GM23248 (cell line): ENCODE data around the gene AK9. TPM values are rescaled to one million over a fixed set of nuclear protein-coding genes. Genes with fewer than 3 reads are reported as not detected.
A peak's percentile ranks its signal among the peaks of the same experiment; 100 is the strongest.

Source experiments
- DNase-seq: peaks from one replicate; pipeline ENCODE4 v3.0.0-alpha.2; 2015
- H2AFZ ChIP-seq: fragments of 200-600 bp; sonication (generic); 2 replicates; pipeline ENCODE4 v1.6.1; 2016; ENCODE audit warnings: antibody characterized with exemption
- H3F3A ChIP-seq: fragments of 200-600 bp; sonication (generic); 2 replicates; pipeline ENCODE4 v1.6.1; 2016; ENCODE audit warnings: mild to moderate bottlenecking, antibody characterized with exemption, mixed run types; ENCODE audit not compliant: insufficient read depth
- H3K27ac ChIP-seq: fragments of 200-600 bp; sonication (generic); 2 replicates; pipeline ENCODE4 v1.5.1; 2016; ENCODE audit warnings: mild to moderate bottlenecking
- H3K27me3 ChIP-seq: fragments of 200-600 bp; sonication (generic); replicated peaks from 2 replicates; pipeline ENCODE4 v1.6.1; 2016; ENCODE audit warnings: mild to moderate bottlenecking; ENCODE audit not compliant: insufficient read depth
- H3K36me3 ChIP-seq: fragments of 200-600 bp; sonication (generic); 2 replicates; pipeline ENCODE4 v1.6.1; 2016; ENCODE audit warnings: low read depth, mild to moderate bottlenecking
- H3K4me1 ChIP-seq: fragments of 200-600 bp; sonication (generic); 2 replicates; pipeline ENCODE4 v1.6.1; 2016; ENCODE audit warnings: mild to moderate bottlenecking; ENCODE audit not compliant: insufficient read depth
- H3K4me2 ChIP-seq: fragments of 200-600 bp; sonication (generic); one replicate; pipeline ENCODE4 v1.6.1; 2016; ENCODE audit warnings: mild to moderate bottlenecking; ENCODE audit not compliant: unreplicated experiment
- H3K4me3 ChIP-seq: fragments of 200-600 bp; sonication (generic); 2 replicates; pipeline ENCODE4 v1.5.1; 2016; ENCODE audit warnings: mild to moderate bottlenecking
- H3K79me2 ChIP-seq: fragments of 200-600 bp; sonication (generic); 2 replicates; pipeline ENCODE4 v1.6.1; 2016; ENCODE audit warnings: mild to moderate bottlenecking; ENCODE audit not compliant: insufficient read depth
- H3K9ac ChIP-seq: fragments of 200-600 bp; sonication (generic); 2 replicates; pipeline ENCODE4 v1.6.1; 2016; ENCODE audit warnings: mild to moderate bottlenecking
- H3K9me2 ChIP-seq: fragments of 200-600 bp; sonication (generic); 2 replicates; pipeline ENCODE4 v1.6.1; 2016; ENCODE audit warnings: mixed run types, mild to moderate bottlenecking, moderate library complexity; ENCODE audit not compliant: insufficient read depth
- H3K9me3 ChIP-seq: fragments of 200-600 bp; sonication (generic); one replicate; pipeline ENCODE4 v1.6.1; 2017; ENCODE audit warnings: low read depth
- H4K20me1 ChIP-seq: fragments of 200-600 bp; sonication (generic); 2 replicates; pipeline ENCODE4 v1.6.0; 2016; ENCODE audit not compliant: insufficient read depth
- EZH2 ChIP-seq: fragments of 200-600 bp; sonication (generic); IDR thresholded peaks from 2 replicates; pipeline ENCODE4 v1.6.1; 2018; ENCODE audit warnings: antibody characterized with exemption, mild to moderate bottlenecking; ENCODE audit not compliant: insufficient read depth, poor library complexity, severe bottlenecking
- EZH2phosphoT487 ChIP-seq: fragments of 200-600 bp; sonication (generic); IDR thresholded peaks from 2 replicates; pipeline ENCODE4 v1.6.1; 2018; ENCODE audit warnings: antibody characterized with exemption, moderate library complexity, mild to moderate bottlenecking, low read depth; ENCODE audit not compliant: insufficient read depth
- WGBS, 2 experiments: methylation state at CpG; one replicate each; pipeline ENCODE4 v1.1.6; 2015 to 2017; ENCODE audit warnings: low lambda C conversion rate in 2 of 2, low coverage in 1 of 2; ENCODE audit errors: missing lambda C conversion rate in 2 of 2; 5-methylcytosine and 5-hydroxymethylcytosine counted together
- in situ Hi-C: fragments of 300-500 bp; cut with MboI; formaldehyde crosslinking; loops from 2 replicates; pipeline ENCODE4 v1.15.0; 2020
- polyA plus RNA-seq: library from polyadenylated mRNA; unstranded; fragments of >200 nt; fragmentation: Nextera tagmentation; extraction: Ambion mirVana; gene quantifications from 2 replicates; pipeline ENCODE4 v1.2.1, GENCODE V29; 2016
- total RNA-seq: library from RNA; depleted of rRNA; stranded (reverse); fragments of >200 nt; shearing (Covaris generic); gene quantifications from 2 replicates; pipeline ENCODE4 v1.2.3, GENCODE V29; 2014; rRNA removed

The AK9 gene
- total RNA-seq (2.0 and 7.2 TPM in 2 replicates), polyA plus RNA-seq (3.6 and 3.7 TPM in 2 replicates)

DNA sequence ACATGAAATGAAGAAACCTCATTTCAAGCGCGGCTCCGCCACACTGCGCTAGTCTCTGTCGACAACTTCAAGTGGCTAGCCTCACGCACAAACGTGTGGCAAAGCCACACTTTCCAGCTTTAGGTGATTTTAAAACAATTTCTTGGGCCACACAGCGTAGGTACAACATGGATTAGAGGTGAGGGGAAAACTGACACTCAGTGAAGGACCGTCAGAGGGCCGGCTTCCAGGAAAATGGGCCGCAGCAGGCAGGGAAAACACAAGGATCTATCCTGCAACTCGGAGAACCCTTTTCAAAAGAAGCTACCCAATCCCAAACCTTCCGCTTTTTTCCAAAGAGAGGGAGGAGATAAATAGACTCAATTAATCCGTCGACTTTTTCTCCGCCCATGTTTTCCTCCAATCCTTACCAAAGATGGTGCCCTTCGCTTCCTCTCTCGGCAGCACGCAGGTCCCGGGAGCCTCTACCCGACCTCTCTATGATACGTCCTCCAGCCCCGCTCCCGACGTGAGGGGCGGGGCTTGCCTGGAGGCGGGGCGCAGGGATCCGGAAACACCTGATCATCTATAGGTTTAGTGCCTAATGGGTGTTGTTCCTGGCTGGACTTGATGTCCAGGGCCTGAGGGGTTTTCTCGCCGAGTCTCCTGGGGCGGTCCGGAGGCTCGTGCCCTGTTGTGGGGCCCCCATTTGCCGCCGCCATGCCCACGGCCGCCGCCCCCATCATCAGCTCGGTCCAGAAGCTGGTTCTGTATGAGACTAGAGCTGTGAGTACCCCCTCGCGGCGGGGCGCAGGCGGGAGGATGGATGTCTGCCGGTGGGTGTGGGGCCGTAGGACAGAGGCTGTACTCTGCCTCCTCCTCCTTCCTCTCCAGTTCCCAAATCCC, at the start of gene AK9, which contains the start of gene FIG4:
Gene AK9, minus strand, starts transcription at position 466 of the 885 bp plus-strand sequence. CDS start 15,457 bp downstream, outside the sequence.
Gene FIG4, plus strand, starts transcription at position 560 of the 885 bp plus-strand sequence. Its CDS starts 140 bp downstream, at position 700.
- Histone ChIP-seq H3K4me1 (peaks cover 23% of the 10 kb centered on the region), H3K9me2 (no peaks in the 10 kb centered on the region), H3K27ac (peak within 1 kb of the TSS; percentile 67), H2AFZ (peak within 1 kb of the TSS; percentile 99), H3K36me3 (no peaks in the 10 kb centered on the region), H3K9me3 (no peaks in the 10 kb centered on the region), H3F3A (peaks cover 21% of the 10 kb centered on the region), H3K27me3 (no peaks in the 10 kb centered on the region), H3K9ac (peak within 1 kb of the TSS; percentile 82), H3K4me3 (peak within 1 kb of the TSS; percentile 97), H3K79me2 (peaks cover 18% of the 10 kb centered on the region), H4K20me1 (no peaks in the 10 kb centered on the region), H3K4me2 (peak within 1 kb of the TSS; percentile 99)
- 1% methylated on average over 43 to 44 of the region's 47 CpGs for WGBS, 2 experiments
- peak; percentile 97 for DNase-seq
- in situ Hi-C loops, result loop anchor here (10.0 kb wide), 1 partner anchor 166 kb away; no protein-coding TSS in a partner anchor
- TF ChIP-seq EZH2, result no peak
- no peak for TF ChIP-seq EZH2phosphoT487

DNA sequence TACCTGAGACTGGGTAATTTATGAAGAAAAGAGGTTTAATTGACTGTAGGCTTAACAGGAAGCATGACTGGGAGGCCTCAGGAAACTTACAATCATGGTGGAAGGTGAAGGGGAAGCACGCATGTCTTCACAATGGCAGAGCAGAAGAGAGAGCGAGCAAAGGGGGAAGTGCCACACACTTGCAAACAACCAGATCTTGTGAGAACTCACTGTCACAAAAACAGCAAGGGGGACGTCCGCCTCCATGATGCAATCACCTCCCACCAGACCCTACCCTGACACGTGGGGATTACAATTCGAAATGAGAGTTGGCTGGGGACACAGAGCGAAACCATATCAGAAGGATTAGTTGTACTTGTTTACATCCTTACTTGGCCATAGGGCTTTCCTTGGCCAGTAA, 49.8 kb upstream of the AK9 start:
- no peak overlapping the region for H3K4me3 ChIP-seq
- no peak for TF ChIP-seq EZH2phosphoT487
- no peak for TF ChIP-seq EZH2
- H3K36me3 ChIP-seq, result no peaks in the 10 kb centered on the region
- DNase-seq, result no peak
- no peaks in the 10 kb centered on the region for H3K27me3 ChIP-seq
- no peaks in the 10 kb centered on the region for H4K20me1 ChIP-seq
- no peaks in the 10 kb centered on the region for H3K9me2 ChIP-seq
- in situ Hi-C loops, result no loop called here
- no peak overlapping the region for H3K4me2 ChIP-seq
- H3K79me2 ChIP-seq, result no peaks in the 10 kb centered on the region
- H3K4me1 ChIP-seq, result peaks cover 26% of the 10 kb centered on the region
- no peak overlapping the region for H3K9ac ChIP-seq
- no peaks in the 10 kb centered on the region for H3K9me3 ChIP-seq
- peaks cover 11% of the 10 kb centered on the region for H3F3A ChIP-seq
- 90% methylated on average over 7 of the region's 7 CpGs for WGBS, 2 experiments
- no peak overlapping the region for H2AFZ ChIP-seq
- H3K27ac ChIP-seq, result no peak overlapping the region

DNA sequence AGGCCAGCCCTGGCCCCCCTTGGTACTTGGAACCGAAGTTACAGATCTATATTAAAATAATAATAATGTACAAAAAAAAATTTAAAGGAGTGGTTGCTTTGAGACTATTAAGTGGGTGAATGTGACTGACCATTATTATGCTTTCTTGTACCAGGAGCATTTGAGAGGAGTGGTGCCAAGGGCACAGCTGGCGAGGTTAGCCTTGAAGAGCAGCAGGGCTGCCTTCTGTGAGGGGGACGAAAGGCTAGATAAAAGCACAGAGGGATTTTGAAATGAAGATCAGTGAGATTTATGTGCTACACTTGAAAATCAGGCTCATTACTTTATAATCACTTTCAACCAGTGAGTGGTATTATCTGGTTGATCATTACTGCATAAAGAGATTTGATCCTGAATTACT, 48.7 kb upstream of the AK9 start:
- TF ChIP-seq EZH2 (no peak), EZH2phosphoT487 (no peak)
- no peaks in the 10 kb centered on the region for H3K27me3 ChIP-seq
- H3K4me2 ChIP-seq, result no peak overlapping the region
- no peak overlapping the region for H2AFZ ChIP-seq
- H3K9ac ChIP-seq, result no peak overlapping the region
- H3K9me2 ChIP-seq, result no peaks in the 10 kb centered on the region
- H3K36me3 ChIP-seq, result no peaks in the 10 kb centered on the region
- no peak overlapping the region for H3K27ac ChIP-seq
- no peaks in the 10 kb centered on the region for H4K20me1 ChIP-seq
- in situ Hi-C loops, result no loop called here
- no peaks in the 10 kb centered on the region for H3K9me3 ChIP-seq
- DNase-seq, result no peak
- H3K79me2 ChIP-seq, result no peaks in the 10 kb centered on the region
- H3F3A ChIP-seq, result peaks cover 11% of the 10 kb centered on the region
- no peak overlapping the region for H3K4me3 ChIP-seq
- peaks cover 26% of the 10 kb centered on the region for H3K4me1 ChIP-seq
- 80 to 91% methylated on average over 3 of the region's 3 CpGs for WGBS, 2 experiments

DNA sequence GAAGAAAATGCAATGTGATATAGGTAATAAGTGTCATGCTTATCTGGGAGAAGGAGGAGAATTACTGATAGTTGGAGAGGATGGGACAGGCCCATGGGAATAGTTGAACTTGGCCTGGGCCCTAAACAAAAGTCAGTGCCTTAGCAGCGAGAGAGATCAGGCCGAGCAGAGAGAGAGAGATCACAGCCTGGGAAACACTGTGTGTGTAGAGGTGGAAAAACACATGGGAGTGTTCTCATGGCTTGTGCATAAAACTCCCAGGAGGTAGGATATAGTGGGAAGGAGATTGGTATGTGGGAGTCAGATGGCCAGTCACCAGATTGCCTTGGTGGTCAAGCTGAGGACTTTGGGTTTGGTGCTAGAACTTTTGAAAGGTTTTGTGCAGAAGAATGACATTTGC, 47.7 kb upstream of the AK9 start:
- Histone ChIP-seq H3K9ac (no peak overlapping the region), H3K4me1 (peaks cover 19% of the 10 kb centered on the region), H3K27me3 (no peaks in the 10 kb centered on the region), H3K4me3 (no peak overlapping the region), H3K9me3 (no peaks in the 10 kb centered on the region), H2AFZ (no peak overlapping the region), H3K4me2 (peak overlapping the region; percentile 32), H3K27ac (no peak overlapping the region), H4K20me1 (no peaks in the 10 kb centered on the region), H3K79me2 (no peaks in the 10 kb centered on the region), H3K9me2 (no peaks in the 10 kb centered on the region), H3F3A (peaks cover 6% of the 10 kb centered on the region), H3K36me3 (no peaks in the 10 kb centered on the region)
- WGBS, 2 experiments, result 88 to 97% methylated on average over 2 of the region's 2 CpGs
- DNase-seq, result no peak
- in situ Hi-C loops, result no loop called here
- TF ChIP-seq EZH2phosphoT487 (no peak), EZH2 (no peak)
